Trophoblast cell (in vitro differentiated cells and primary cell): ENCODE data around the gene BRD2.
A peak's percentile ranks its signal among the peaks of the same experiment; 100 is the strongest.

ENCODE experiments used
- DNase-seq, 2 donors: peaks; one replicate each; pipeline ENCODE4 v3.0.0-alpha.2; 2016
- H2AFZ ChIP-seq: 2 replicates; pipeline ENCODE4 v1.6.1; 2013; ENCODE audit warnings: low read length, moderate library complexity, mild to moderate bottlenecking; ENCODE audit not compliant: insufficient read depth, poor library complexity
- H2AK5ac ChIP-seq: 2 replicates; pipeline ENCODE4 v1.6.1; 2013; ENCODE audit warnings: mild to moderate bottlenecking, low read length
- H2BK120ac ChIP-seq: 2 replicates; pipeline ENCODE4 v1.6.1; 2013; ENCODE audit warnings: low read length, mild to moderate bottlenecking, moderate library complexity; ENCODE audit not compliant: insufficient read depth, poor library complexity
- H2BK12ac ChIP-seq: 2 replicates; pipeline ENCODE4 v1.6.1; 2013; ENCODE audit warnings: mild to moderate bottlenecking, low read length, moderate library complexity
- H2BK5ac ChIP-seq: 2 replicates; pipeline ENCODE4 v1.6.1; 2013; ENCODE audit warnings: low read length, low read depth, moderate library complexity, mild to moderate bottlenecking; ENCODE audit not compliant: poor library complexity
- H3K14ac ChIP-seq: 2 replicates; pipeline ENCODE4 v1.6.1; 2013; ENCODE audit warnings: mild to moderate bottlenecking, low read length
- H3K18ac ChIP-seq: 2 replicates; pipeline ENCODE4 v1.6.1; 2013; ENCODE audit warnings: mild to moderate bottlenecking, low read length
- H3K23ac ChIP-seq: 2 replicates; pipeline ENCODE4 v1.6.1; 2013; ENCODE audit warnings: low read length
- H3K27ac ChIP-seq: 2 replicates; pipeline ENCODE4 v1.5.1; 2013; ENCODE audit warnings: low read depth, mild to moderate bottlenecking, inconsistent platforms, low read length, moderate library complexity
- H3K27me3 ChIP-seq: 2 replicates; pipeline ENCODE4 v1.6.1; 2013; ENCODE audit warnings: inconsistent platforms, mild to moderate bottlenecking, low read length, moderate library complexity; ENCODE audit not compliant: insufficient read depth
- H3K36me3 ChIP-seq, 2 experiments: 1 replicate in 1 of 2; 2 replicates in 1 of 2; pipeline ENCODE4 v1.6.1; 2013; ENCODE audit warnings: low read length in 2 of 2, mild to moderate bottlenecking in 2 of 2, moderate library complexity in 1 of 2; ENCODE audit not compliant: insufficient read depth in 2 of 2, control insufficient read depth in 1 of 2
- H3K4ac ChIP-seq: 2 replicates; pipeline ENCODE4 v1.6.1; 2013; ENCODE audit warnings: low read depth, mild to moderate bottlenecking, low read length, moderate library complexity
- H3K4me1 ChIP-seq, 2 experiments: 1 replicate in 1 of 2; 2 replicates in 1 of 2; pipeline ENCODE4 v1.6.1; 2013; ENCODE audit warnings: low read length in 2 of 2, mild to moderate bottlenecking in 2 of 2, moderate library complexity in 1 of 2; ENCODE audit not compliant: insufficient read depth in 2 of 2, control insufficient read depth in 1 of 2
- H3K4me2 ChIP-seq: 2 replicates; pipeline ENCODE4 v1.6.1; 2013; ENCODE audit warnings: inconsistent platforms, mild to moderate bottlenecking, low read length, moderate library complexity
- H3K4me3 ChIP-seq: 2 replicates; pipeline ENCODE4 v1.5.1; 2013; ENCODE audit warnings: mild to moderate bottlenecking, low read depth, low read length, inconsistent platforms
- H3K79me1 ChIP-seq: one replicate; pipeline ENCODE4 v1.6.1; 2013; ENCODE audit warnings: low read length
- H3K79me2 ChIP-seq: 2 replicates; pipeline ENCODE4 v1.6.1; 2013; ENCODE audit warnings: low read length, mild to moderate bottlenecking; ENCODE audit not compliant: control insufficient read depth, insufficient read depth, poor library complexity
- H3K9ac ChIP-seq: 2 replicates; pipeline ENCODE4 v1.6.1; 2013; ENCODE audit warnings: mild to moderate bottlenecking, low read length
- H3K9me3 ChIP-seq: 2 replicates; pipeline ENCODE4 v1.6.1; 2013; ENCODE audit warnings: low read depth, mild to moderate bottlenecking, control low read depth, inconsistent platforms, low read length; ENCODE audit not compliant: insufficient read depth
- H4K12ac ChIP-seq: 2 replicates; pipeline ENCODE4 v1.6.1; 2013; ENCODE audit warnings: low read depth, mild to moderate bottlenecking, low read length, moderate library complexity
- H4K8ac ChIP-seq: 2 replicates; pipeline ENCODE4 v1.6.1; 2013; ENCODE audit warnings: low read depth, mild to moderate bottlenecking, low read length, moderate library complexity
- H4K91ac ChIP-seq: one replicate; pipeline ENCODE4 v1.6.1; 2013; ENCODE audit warnings: low read depth, mild to moderate bottlenecking, low read length, moderate library complexity
- whole genome bisulfite sequencing: extraction: QIAGEN DNeasy Blood & Tissue Kit; methylation state at CpG from one replicate; pipeline ENCODE4 v1.1.7; 2013; ENCODE audit warnings: missing lambda C conversion rate; ENCODE audit not compliant: insufficient read length, insufficient coverage; ENCODE audit errors: extremely low coverage; 5-methylcytosine and 5-hydroxymethylcytosine counted together

The BRD2 gene

GRCh38 chr6:33017018-33017417 lies 48.6 kb downstream of the BRD2 start:
- no peak overlapping the region for H3K14ac ChIP-seq
- H3K4me3 ChIP-seq: no peak overlapping the region
- DNase-seq: no peak
- H3K23ac ChIP-seq: no peak overlapping the region
- H2AFZ ChIP-seq: no peak overlapping the region
- H3K4ac ChIP-seq: no peak overlapping the region
- no peaks in the 10 kb centered on the region for H3K4me1 ChIP-seq
- no peak overlapping the region for H2AK5ac ChIP-seq
- no peak overlapping the region for H3K27ac ChIP-seq
- no peak overlapping the region for H3K18ac ChIP-seq
- H3K9me3 ChIP-seq: peaks cover 2% of the 10 kb centered on the region
- H3K36me3 ChIP-seq: no peaks in the 10 kb centered on the region
- H2BK120ac ChIP-seq: no peak overlapping the region
- H4K12ac ChIP-seq: no peak overlapping the region
- no peak overlapping the region for H2BK12ac ChIP-seq
- H3K79me2 ChIP-seq: no peaks in the 10 kb centered on the region
- H4K91ac ChIP-seq: no peak overlapping the region
- H3K4me2 ChIP-seq: no peak overlapping the region
- H3K79me1 ChIP-seq: no peaks in the 10 kb centered on the region
- no peak overlapping the region for H2BK5ac ChIP-seq
- WGBS: no CpG with 5 or more reads among the region's 4 CpGs
- no peak overlapping the region for H3K9ac ChIP-seq
- no peaks in the 10 kb centered on the region for H3K27me3 ChIP-seq
- no peak overlapping the region for H4K8ac ChIP-seq

- H3K4me2 ChIP-seq: no peak overlapping the region
Observed at GRCh38 chr6:33017694-33018353, 49.4 kb downstream of the BRD2 start.

DNA sequence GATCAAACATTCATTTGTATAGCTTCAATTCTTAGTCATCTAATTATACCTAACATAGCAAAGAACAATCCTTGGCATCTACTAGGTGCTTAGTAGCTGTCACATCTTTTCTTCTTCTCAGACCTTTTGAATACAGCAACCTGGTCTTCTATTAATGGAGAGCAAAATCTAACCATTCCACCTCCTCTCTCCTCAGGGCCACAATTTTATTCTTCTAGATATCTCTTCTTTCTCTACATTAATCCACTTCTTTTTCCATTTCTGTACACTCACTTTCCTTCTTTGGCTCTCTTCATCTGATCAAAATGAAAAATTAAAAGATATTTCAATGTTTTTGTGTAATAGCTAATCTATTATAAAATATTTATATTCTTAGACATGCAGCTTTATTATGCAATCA lies 50.0 kb downstream of the BRD2 start:
- H3K27ac ChIP-seq: no peak overlapping the region
- H3K18ac ChIP-seq: no peak overlapping the region
- no peaks in the 10 kb centered on the region for H3K79me1 ChIP-seq
- H3K36me3 ChIP-seq: no peaks in the 10 kb centered on the region
- H2BK12ac ChIP-seq: no peak overlapping the region
- no peaks in the 10 kb centered on the region for H3K27me3 ChIP-seq
- H2BK5ac ChIP-seq: no peak overlapping the region
- H3K4me1 ChIP-seq: no peaks in the 10 kb centered on the region
- no peak overlapping the region for H4K12ac ChIP-seq
- no peak overlapping the region for H3K4me3 ChIP-seq
- H2AK5ac ChIP-seq: no peak overlapping the region
- no peak overlapping the region for H3K23ac ChIP-seq
- no peak overlapping the region for H3K4ac ChIP-seq
- no peak overlapping the region for H3K4me2 ChIP-seq
- H3K9ac ChIP-seq: no peak overlapping the region
- no peak overlapping the region for H2BK120ac ChIP-seq
- H2AFZ ChIP-seq: no peak overlapping the region
- peaks cover 5% of the 10 kb centered on the region for H3K9me3 ChIP-seq
- H3K14ac ChIP-seq: no peak overlapping the region
- no peak for DNase-seq
- no peaks in the 10 kb centered on the region for H3K79me2 ChIP-seq
- no peak overlapping the region for H4K91ac ChIP-seq
- no peak overlapping the region for H4K8ac ChIP-seq

More at GRCh38 chr6:33017694-33018353, 49.4 kb downstream of the BRD2 start:
- Histone ChIP-seq H2AFZ (no peak overlapping the region), H3K9me3 (peaks cover 5% of the 10 kb centered on the region), H3K23ac (no peak overlapping the region), H3K4ac (no peak overlapping the region), H2BK120ac (no peak overlapping the region), H4K91ac (no peak overlapping the region), H2BK5ac (no peak overlapping the region), H3K27me3 (no peaks in the 10 kb centered on the region), H4K12ac (no peak overlapping the region), H3K18ac (no peak overlapping the region), H3K27ac (no peak overlapping the region), H3K14ac (no peak overlapping the region), H3K9ac (no peak overlapping the region), H4K8ac (no peak overlapping the region), H3K4me3 (no peak overlapping the region), H2AK5ac (no peak overlapping the region), H3K79me1 (no peaks in the 10 kb centered on the region), H2BK12ac (no peak overlapping the region), H3K4me1 (no peaks in the 10 kb centered on the region), H3K79me2 (no peaks in the 10 kb centered on the region), H3K36me3 (no peaks in the 10 kb centered on the region)
- no CpG with 5 or more reads among the region's 3 CpGs for WGBS
- DNase-seq: peak in 1 of 2 donors; percentile 3

DNA sequence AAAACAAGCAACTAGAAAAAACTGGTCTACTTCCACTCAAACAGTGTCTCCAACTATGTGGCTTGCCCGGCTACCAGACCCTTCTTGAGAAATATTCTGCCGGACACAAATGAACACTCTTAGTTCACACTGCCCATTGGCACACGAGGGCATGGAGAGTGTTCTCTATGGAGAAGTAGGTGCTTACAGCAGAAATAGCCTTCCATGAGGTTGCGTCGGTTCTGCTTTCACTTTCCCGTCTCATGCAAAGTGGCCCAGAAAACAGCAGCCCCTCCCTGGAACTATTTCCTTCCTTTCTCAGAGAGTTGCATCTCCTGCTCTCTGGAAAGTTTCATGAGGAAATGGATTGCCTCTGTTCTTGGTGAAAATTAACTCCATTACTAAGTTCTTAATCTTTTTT lies 50.5 kb downstream of the BRD2 start:
- no CpG with 5 or more reads among the region's 6 CpGs for WGBS
- no peak overlapping the region for H4K12ac ChIP-seq
- no peak overlapping the region for H2BK120ac ChIP-seq

More for the DNA sequence above, 50.5 kb downstream of the BRD2 start:
- Histone ChIP-seq H3K4me1 (no peaks in the 10 kb centered on the region), H2AFZ (no peak overlapping the region), H3K79me2 (no peaks in the 10 kb centered on the region), H3K9ac (no peak overlapping the region), H2BK12ac (no peak overlapping the region), H3K9me3 (peaks cover 3% of the 10 kb centered on the region), H3K4me3 (no peak overlapping the region), H3K23ac (no peak overlapping the region), H3K4me2 (no peak overlapping the region), H3K14ac (no peak overlapping the region), H3K79me1 (no peaks in the 10 kb centered on the region), H4K91ac (no peak overlapping the region), H3K4ac (no peak overlapping the region), H3K27me3 (no peaks in the 10 kb centered on the region), H2AK5ac (no peak overlapping the region), H3K18ac (no peak overlapping the region), H2BK5ac (no peak overlapping the region), H4K8ac (no peak overlapping the region), H3K36me3 (no peaks in the 10 kb centered on the region), H3K27ac (no peak overlapping the region)
- peak; percentile 27 to 48 for DNase-seq
